Astrocyte of the spinal cord (primary cell): Measurements from ENCODE around the gene GID8.

ENCODE experiments used
- DNase-seq: peaks from one replicate; pipeline ENCODE4 v3.0.0; 2011; ENCODE audit warnings: low read depth, low spot score
- H3K4me3 ChIP-seq: 2 replicates; pipeline ENCODE4 v1.5.1; 2011; ENCODE audit warnings: low read depth, mild to moderate bottlenecking, low read length, moderate library complexity
- in situ Hi-C: cut with HindIII; loops from 2 replicates; pipeline ENCODE4 v1.10.0; 2017; ENCODE audit warnings: low sequenced_read_pairs
- TF ChIP-seq, protein P1 (sequence below): IDR thresholded peaks from 2 replicates; pipeline ENCODE4 v1.5.1; 2012; ENCODE audit warnings: low read depth, mild to moderate bottlenecking, low read length, inconsistent platforms

The GID8 gene

DNA sequence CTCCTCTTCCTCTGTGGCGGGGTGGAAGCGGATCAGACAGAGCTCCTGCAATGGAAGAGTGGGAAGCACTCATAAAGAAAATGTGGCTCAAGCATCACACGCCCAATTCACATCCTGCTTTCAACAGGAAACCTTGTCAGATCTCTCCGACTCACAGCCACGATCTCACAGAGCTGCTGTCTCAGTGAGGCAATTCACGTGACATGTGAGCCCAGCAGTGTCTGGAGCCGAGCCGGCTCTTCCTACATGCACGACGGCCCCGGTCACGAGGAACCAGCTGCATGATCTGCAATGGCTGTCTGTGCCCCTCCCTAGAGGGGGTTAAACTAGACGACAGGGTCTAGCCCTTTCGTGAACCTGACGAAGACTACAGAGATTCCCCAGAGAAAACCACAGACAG lies 46.8 kb upstream of the GID8 start:
- H3K4me3 ChIP-seq = no peak overlapping the region
- in situ Hi-C loops = no loop called here
- no peak for DNase-seq
- TF ChIP-seq, protein P1, sequence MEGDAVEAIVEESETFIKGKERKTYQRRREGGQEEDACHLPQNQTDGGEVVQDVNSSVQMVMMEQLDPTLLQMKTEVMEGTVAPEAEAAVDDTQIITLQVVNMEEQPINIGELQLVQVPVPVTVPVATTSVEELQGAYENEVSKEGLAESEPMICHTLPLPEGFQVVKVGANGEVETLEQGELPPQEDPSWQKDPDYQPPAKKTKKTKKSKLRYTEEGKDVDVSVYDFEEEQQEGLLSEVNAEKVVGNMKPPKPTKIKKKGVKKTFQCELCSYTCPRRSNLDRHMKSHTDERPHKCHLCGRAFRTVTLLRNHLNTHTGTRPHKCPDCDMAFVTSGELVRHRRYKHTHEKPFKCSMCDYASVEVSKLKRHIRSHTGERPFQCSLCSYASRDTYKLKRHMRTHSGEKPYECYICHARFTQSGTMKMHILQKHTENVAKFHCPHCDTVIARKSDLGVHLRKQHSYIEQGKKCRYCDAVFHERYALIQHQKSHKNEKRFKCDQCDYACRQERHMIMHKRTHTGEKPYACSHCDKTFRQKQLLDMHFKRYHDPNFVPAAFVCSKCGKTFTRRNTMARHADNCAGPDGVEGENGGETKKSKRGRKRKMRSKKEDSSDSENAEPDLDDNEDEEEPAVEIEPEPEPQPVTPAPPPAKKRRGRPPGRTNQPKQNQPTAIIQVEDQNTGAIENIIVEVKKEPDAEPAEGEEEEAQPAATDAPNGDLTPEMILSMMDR = no peak

DNA sequence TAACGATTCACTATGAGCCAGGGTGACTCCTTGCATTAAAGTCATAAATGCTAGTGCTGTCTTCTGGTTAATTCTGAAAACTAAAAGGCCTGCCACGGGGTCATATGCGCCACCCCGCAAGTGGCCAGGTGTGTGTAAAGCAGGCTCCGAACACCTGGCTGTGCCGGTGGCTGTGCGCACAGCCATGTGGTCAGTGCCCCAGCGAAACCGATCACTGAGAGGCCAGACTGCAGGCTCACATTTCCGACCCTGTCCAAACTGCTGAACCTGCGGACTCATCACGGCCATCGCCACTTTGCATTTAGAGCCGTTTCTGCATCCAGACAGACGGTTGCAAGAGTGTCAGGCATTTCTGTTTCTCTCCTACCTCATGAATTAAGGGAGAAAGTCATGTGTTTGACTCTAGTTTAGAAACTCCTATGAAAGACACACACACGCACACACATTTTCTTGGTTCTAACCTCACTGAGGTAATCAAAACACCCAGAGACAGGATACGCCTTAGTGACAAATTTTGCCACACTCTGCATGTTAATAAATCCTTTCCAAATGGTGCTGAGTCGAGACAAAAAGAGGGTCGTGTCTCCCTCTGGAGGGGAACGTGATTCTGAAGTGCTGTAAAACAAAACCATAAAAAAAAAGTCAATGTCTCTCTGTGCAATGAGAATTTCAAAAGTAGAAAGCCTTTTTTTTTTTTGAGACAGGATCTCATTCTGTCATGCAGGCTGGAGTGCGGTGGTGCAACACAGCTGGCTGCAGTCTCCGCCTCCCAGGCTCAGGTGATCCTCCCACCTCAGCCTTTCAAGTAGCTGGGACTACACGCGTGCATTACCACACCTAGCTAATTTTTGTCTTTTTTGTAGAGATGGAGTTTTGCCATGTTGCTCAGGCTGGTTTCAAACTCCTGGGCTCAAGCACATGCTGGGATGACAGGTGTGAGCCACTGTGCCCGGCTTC lies 45.3 kb upstream of the GID8 start:
- TF ChIP-seq, protein P1 = no peak
- DNase-seq = no peak
- in situ Hi-C loops = no loop called here
- no peak overlapping the region for H3K4me3 ChIP-seq

DNA sequence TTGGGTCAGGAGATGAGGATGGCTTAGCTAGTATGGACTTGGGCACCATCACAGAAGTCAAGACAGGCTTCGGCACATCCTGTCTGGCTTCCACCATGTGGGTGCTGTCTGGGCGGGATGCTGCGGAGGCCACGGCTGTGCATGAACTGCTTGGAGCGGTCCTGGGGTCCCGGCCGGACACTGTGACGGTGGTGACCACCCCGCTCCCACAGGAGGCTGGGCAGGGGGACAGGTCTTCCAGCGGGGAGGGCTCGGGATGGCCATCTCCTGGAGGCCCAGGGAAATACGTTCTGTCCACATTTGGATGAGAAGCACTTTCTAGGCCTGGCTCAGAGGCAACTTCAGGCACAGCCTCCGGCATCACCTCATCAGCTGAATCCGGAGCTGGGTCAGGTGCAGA lies 44.2 kb upstream of the GID8 start:
- no peak overlapping the region for H3K4me3 ChIP-seq
- DNase-seq = no peak
- TF ChIP-seq, protein P1 = peak; percentile 26
- in situ Hi-C loops = no loop called here

DNA sequence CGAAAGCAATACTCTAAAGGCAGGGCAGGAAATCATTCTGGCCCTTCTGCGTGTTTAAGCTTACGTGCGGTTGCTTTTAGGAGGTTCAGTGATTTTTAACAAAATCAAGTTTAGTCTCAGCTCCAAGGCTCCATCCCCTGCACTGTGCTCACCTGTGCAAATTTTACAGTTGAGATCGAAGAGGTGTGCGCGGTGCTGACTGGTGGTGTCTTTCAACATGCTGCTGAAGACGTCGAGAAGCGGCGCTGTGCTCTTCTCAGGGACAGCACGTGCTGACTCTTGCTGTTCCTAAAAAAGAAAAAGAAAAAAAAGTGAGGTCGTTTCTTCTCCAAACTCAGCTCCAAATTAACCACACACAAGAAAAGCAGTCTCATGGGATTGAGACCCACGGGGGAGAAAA lies 43.7 kb upstream of the GID8 start:
- in situ Hi-C loops = no loop called here
- TF ChIP-seq, protein P1 = no peak
- no peak for DNase-seq
- no peak overlapping the region for H3K4me3 ChIP-seq

DNA sequence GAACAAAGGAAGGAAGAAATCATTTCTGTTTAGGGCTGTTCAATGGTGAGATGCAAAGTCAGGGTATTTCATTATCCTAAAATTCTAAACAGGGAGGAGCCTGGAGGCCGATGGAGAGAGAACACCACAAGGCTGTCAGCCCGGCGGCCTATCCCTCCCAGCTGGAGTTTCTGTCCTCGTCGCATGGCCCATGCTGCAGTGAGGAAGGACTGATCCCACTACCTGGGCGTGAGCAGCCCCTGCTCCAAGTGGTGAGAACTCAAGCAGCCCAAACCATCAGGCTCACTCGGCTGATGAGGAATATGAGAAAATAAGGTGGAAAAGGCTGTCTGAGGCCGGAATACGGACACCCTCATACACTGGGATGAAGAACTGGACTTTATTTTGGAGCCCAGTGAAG lies 42.4 kb upstream of the GID8 start:
- in situ Hi-C loops = no loop called here
- DNase-seq = no peak
- TF ChIP-seq, protein P1 = no peak
- no peak overlapping the region for H3K4me3 ChIP-seq

DNA sequence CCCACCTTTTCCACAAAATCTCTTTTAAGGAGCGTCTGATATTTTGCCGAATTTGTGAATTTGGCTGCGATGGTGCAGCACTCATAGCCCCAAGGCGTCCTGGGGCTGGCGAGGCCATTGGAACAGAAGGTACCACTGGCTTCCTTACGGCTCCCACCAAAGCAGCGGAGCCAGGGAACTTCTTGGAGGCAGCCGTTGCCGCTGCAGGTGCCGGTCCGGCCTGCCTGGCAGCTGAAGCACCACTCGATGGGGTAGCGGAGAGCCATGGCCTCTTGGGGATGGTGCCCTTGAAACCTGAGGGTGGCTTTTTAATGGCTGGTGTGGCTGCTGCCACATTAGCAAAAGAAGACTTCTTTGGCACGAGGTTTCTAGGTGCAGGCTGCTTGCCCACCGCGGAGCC lies 41.4 kb upstream of the GID8 start:
- TF ChIP-seq, protein P1 = no peak
- no peak overlapping the region for H3K4me3 ChIP-seq
- in situ Hi-C loops = no loop called here
- DNase-seq = no peak
